ENCODE data around the gene IL1RAPL1.
"Not testable (repeated sequence)": the region's sequence is repeated elsewhere in the genome, so short reads cannot be mapped to it uniquely, and the experiment has no call there.

Gene IL1RAPL1

DNA sequence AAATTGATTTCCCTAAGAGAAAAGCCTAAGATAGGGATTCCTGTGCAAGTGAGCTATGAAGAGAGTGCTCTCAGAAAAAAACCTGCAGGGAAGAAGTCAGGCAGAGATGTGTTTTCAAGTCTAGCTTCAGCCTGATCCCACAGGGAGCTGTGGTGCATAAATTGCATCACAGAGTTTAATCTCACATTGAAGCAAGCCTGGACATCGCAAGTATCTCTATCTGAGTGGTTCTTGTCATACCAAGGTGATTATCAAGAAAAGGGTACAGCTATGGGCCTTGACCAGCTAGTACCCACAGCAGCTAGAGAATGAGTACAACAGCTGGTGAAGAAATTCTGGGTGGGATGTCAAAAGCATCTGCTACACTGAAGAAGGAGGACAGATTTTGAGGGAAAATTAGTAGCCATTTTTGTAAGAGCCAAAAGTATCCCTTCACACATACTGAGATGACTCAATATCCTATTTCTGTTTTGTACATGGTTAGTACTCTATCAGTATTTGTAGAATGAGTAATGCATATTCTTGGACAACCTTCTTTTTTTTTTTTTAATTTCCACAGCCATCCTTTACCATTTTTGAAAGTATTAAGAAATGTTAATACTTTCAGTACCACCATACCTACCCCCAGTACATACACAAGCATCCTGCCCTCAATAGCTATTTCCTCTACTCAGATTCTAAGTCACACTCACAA, 708.9 kb downstream of the IL1RAPL1 start:
- no peak for DNase-seq

DNA sequence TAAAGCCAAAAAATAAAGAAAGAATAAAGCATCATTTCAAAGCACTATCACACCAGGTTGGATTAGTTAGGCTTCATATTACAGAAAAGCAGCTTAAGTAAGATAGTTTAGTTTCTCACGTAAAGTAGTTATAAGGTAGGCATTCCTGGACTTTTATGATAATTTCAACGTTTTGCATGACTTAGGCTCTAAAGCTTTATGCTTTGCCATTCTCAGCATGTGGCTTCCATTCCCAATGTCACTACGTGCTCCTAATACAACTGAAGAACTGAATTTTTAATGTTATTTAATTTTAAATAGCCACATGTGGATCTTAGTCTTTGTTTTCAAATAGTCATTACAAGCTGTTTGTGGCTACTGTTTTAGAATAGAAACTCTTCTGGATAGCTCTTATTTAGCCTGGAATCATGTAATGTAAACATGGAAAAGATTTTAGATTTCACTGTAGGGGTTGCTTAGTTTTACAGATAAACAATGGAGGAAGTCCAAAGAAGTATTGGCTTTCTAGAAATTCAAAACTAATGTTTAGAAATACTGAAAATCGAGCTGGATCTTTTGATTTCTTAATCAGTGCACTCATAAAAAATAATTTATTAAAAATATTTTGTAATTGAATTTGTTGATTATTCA, 710.0 kb downstream of the IL1RAPL1 start:
- DNase-seq, result no peak

DNA sequence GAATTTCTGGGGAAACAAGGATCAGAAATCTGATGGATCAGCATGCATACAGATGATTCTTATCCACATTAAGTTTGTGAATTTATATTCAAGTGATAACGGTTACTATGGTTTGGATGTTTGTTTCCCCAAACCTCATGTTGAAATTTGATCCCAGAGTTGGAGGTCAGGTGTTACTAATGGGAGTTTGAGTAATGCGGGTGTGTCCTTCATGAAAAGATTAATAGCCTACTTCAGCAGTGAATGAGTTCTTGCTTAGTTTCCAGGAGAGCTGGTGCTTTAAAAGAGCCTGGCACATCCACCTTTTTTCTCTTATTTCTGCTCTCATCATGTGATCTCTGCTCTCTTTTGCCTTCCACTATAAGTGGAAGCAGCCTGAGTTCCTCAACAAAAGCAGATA, 712.4 kb downstream of the IL1RAPL1 start:
- DNase-seq, result no peak

DNA sequence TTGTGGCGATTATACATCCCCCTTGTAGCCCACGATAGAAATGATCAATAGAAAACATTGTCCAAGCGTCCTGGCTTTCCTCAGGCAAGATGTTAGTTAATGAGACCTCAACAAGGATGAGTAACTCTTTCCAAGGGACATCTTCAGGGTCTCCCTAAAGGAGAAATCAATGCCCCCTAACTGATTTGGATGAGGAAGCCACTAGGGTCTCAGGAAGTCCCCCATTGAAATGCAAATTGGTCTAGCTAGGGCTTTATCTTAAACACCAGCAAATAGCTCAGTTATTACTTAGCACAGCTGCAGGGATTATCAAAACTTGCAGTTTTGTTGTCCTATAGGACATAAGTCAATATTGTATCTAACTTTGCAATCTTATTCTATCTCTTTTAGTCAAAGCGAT, 721.5 kb downstream of the IL1RAPL1 start:
- no peak for DNase-seq

DNA sequence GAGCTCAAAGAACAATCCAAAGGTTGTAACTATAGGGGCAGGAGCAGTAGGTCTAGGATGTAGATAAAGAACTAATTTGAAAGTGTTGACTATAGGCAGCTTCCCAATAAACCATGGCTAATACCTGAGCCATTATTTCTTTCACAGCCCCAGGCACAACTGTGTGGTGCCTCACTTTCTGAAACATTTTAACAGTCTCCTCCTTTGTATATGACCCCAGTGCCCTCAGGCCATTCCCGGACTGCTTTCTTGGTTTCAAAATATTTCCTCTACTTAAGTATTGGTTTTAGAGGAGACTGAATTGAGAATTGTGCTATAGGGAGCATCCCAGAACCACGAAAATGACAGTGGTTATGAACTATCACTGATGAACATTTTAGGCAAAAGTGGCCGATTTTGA, 728.7 kb downstream of the IL1RAPL1 start:
- no peak for DNase-seq

DNA sequence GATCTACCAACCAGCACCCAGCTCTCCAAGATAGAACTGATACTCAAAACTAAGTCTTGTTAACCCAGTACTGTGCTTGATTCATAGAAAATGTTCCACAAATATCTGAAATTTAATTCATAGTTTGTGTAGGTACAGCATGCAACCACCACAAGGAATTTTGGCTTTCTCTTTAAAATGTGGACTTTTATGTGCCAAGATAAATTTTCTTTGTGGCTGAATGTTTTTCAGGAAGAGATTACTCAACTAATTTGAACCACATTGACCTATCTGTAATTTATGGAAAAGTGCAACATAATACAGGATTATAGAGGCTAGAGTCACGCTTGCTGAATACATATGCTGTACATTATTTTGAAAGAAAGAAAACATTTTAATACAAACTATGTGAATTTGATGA, 730.8 kb downstream of the IL1RAPL1 start:
- no peak for DNase-seq

DNA sequence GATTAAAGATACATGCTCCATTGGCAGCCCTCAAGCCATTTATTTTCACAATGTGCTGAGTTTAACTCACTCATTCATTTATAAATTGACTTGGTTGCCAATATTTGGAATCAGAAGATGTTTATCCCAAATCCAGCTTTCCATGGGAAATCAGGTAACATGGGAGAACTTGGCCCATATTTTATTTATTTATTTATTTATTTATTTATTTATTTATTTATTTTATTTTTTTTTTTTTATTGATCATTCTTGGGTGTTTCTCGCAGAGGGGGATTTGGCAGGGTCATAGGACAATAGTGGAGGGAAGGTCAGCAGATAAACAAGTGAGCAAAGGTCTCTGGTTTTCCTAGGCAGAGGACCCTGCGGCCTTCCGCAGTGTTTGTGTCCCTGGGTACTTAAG, 745.2 kb downstream of the IL1RAPL1 start:
- DNase-seq, result not testable (repeated sequence)

DNA sequence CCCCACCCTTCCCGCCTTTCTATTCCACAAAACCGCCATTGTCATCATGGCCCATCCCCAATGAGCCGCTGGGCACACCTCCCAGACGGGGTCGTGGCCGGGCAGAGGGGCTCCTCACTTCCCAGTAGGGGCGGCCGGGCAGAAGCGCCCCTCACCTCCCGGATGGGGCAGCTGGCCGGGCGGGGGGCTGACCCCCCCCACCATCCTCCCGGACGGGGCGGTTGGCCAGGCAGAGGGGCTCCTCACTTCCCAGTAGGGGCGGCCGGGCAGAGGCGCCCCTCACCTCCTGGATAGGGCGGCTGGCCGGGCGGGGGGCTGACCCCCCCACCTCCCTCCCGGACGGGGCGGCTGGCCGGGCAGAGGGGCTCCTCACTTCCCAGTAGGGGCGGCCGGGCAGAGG, 745.8 kb downstream of the IL1RAPL1 start:
- DNase-seq, result not testable (repeated sequence)

DNA sequence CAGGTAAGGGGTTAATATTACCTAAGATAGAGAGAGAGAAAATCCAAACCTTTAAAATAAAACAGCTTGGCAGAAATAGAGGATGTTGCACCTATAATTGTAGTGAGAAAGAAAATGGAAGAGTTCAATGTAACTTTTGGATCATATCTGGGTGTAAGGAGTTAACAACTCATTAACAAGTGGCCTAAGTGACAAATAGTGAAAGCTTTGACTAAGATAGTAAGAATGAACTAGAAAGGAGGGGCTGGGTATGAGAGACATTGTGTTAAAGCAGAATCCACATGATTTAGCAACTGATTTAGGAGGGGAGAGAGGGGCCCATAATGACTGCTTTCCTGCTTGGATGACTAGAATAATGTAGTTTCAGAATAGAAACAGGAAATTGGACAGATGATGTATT, 761.0 kb downstream of the IL1RAPL1 start:
- no peak for DNase-seq

DNA sequence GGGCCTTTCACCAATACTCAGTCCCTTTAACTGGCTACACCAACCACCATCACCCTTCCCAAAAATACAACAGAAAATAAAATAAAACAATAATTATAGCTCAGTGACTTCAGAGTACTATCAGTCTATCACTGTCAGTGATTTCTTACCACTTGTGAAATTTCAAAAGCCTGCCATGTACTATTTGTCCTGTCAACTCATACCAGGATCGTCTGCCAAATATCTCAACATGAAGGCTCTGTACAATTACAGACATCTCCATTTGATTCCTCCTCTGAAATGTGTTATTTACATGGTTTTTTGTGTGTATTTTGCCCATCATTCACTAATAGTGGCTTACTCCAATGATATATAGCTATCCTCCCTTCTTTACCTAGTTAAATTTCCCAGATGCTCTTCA, 772.0 kb downstream of the IL1RAPL1 start:
- DNase-seq, result no peak

DNA sequence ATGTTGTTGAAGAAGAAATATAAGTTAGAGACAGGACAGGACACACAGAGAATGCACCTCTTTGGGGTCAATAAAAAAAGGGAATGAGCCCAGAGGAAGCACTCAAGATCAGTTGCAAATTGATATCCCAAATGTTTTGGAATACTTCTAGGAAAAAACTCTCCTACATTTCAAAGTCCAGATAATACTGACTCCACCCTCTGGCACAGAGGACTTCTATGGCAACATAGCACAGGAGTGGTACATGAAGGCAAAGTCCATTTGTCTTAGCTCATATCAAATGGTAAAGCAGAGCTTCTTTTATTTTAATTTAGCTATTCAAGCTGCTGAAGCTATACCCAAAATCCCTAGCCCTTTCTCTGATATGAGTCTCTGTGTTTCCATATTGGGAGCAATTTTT, 787.5 kb downstream of the IL1RAPL1 start:
- DNase-seq, result not testable (repeated sequence)

DNA sequence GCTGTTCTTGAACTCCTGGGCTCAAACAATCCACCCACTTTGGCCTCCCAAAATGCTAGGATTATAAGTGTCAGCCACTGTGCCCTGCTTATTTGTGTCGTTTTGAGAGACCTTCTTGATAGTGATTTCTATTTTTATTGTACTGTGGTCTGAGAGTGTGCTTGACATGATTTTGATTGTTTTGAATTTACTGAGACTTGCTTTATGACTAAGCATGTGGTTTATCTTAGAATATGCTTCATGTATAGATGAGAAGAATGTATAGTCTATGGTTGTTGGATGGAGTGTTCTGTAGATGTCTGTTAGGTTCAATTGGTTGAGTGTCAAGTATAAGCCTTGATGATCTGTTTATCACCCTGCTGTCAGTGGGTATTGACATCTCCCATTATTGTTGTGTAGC, 789.3 kb downstream of the IL1RAPL1 start:
- DNase-seq, result no peak

DNA sequence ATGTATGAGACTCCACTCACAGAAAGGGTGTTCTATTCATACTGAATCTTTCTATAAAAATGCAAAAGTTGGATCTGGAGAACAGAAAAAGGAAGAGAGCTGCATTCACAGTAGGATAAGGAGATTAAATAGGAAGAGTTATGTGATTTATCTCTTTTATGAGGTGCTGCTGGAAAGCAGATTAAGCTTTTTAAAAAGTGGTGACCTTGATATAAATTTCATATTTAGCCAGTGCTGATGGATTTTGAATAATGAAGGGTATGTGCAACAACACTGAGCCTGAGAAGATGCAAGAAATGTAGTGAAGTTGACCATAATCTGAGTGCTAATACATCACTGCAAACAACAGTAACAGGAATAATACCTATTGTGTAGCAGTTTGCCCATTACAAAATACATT, 795.6 kb downstream of the IL1RAPL1 start:
- no peak for DNase-seq

DNA sequence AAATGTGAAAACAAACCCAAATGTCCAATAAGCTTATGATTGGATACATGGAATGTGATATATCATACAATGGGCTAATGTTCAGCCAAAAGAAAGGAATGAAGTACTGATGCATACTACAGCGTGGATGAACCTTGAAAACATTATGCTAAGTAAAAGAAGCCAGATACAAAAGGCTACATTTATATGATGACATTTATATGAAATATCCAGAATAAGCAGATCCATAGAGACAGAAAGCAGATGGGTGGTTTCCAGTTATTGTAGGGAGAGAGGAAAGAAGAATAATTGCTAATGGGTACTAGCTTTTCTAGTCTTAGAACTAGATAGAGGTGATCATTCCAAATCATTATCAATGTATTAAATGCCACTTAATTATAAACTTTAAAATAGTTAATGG, 801.3 kb downstream of the IL1RAPL1 start:
- no peak for DNase-seq

DNA sequence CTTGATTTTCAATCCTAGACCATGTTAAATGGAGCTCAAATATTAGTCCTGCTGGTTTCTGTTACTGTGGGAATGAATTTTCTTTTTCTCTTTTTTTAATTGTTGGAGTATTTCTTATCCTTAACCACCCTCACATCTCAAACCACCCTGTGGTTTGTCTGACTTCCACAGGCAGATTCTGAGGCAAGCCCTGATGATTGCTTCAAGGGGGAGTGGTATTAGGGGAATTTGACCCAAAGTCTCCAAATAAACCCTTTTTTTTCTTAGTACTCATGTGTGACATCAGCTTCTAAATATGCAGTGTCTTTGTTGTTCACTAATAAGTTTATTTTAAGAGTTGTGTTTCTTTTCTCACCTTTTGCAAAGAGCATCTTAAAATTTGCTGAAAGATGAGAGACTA, 810.3 kb downstream of the IL1RAPL1 start:
- DNase-seq, result no peak

DNA sequence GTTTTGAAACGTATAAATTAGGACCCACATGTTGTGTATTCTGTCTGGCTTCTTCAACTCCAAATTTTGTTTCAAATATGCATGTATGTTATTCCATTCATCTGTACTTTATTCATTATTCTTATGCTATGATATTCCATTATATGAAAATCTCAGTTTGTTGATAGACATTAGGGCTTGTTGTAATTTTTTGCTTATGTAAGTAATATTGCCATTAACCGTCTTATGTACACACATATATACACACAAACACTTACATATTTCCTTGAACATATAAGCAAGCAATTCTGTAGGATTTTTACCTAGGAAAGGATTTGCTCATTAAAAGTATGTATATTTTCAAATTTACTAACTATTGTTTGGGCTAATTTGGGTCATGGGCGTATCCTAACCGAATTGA, 820.1 kb downstream of the IL1RAPL1 start:
- no peak for DNase-seq

DNA sequence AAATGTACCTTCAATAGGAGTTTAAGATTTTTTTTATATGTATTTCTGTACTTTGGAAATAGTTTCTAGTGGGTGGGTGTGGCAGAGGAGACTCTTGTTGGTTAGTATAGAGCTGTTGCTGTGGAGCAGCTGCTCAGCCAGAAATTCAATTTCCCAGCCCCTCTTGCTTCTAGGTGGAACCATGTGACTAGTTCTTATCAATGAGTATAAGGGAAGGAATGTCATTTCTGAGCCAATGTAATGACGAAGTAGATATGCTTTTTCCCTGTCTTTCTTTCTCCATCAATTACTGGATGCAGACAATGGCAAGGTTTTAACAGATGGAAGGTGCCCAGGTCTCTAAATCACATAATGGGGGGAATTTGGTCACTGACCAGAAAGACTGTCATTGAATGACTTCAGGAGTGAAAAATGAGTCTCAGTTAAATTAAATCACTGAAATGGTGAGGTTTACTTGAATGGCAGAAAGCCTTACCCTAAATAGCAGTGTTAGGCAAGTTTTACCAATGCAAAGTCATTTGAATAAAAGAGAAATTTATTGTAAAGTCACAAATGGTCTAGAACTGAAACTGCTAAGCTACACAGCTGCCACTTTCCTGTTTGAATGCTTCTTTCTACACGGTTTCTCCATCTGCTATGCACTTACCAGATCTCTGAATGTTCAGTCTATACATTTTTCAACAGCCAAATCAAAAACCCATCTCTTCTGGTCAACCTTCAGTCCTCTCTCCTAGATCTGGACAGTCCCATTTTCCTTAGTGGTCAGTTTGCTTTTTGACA, 832.7 kb downstream of the IL1RAPL1 start:
- no peak for DNase-seq

DNA sequence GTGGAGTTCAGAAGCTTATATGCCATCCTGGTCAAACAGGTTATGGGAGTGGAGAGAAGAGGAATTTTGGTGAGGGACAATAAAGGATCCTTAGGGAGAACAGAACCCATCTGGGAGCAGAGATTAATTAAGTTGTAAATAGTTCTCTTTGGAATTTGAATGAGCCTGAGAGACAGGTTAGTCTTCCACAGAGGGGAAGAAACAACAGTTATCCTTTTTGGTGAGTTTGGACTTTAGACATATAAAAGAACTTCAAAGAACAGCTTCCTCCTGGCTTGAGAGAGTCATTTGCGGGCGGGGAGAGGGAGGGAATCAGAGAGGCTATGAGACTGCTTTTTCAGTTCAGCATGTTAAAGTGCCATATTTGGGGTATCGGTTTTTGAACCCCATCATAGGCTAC, 834.8 kb downstream of the IL1RAPL1 start:
- no peak for DNase-seq

DNA sequence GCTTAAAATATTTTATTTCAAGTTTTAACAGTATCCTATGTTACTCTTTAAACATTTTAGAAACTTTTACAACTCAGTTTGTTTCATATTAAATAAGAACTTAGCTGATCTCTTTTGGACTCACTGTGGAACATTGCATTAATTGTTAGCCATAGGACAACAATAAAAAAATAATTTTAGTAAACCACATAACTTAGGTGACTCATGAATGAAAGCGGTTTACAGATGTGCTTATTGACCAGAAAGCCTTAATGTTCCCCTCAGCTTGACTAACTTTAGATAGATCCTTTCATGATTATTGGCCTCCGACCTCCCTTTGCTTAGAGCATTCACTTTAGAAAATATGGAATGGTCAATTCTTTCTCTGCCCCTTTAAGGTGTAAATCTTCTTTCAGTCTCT, 844.6 kb downstream of the IL1RAPL1 start:
- DNase-seq, result no peak

DNA sequence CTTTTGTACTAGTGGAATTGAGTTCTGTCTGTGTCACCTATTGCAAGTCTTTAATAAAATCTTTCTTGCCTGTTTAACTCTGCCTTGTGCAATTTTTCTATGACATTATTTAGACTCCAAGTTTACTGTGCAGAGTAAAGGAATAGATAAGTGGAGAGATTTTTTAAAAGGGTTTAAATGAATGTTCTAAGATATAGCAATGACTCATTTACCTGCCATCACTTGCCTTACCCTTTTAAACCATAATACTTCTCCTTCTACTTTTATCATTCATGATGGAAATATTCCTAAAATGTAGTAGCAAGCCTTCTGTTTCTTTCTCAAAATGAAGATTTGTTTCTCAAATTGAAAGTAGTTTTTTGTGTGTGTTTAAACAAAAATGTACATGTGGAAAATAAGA, 845.3 kb downstream of the IL1RAPL1 start:
- no peak for DNase-seq

DNA sequence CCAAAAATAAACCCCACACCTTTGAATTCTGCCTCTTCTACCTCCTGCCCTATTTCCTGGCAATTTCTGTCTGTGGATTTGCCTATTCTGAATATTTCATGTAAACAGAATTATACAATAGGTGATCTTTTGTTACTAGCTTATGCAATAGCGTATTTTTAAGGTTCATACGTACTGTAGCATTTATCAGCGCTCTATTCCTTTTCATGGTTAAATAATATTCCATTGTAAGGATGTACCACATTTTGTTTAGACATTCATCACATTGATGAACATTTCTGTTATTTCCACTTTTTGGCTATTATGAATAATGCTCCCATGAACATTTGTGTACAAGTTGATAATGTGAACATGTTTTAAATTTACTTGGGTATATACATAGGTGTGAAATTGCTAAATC, 847.7 kb downstream of the IL1RAPL1 start:
- no peak for DNase-seq

DNA sequence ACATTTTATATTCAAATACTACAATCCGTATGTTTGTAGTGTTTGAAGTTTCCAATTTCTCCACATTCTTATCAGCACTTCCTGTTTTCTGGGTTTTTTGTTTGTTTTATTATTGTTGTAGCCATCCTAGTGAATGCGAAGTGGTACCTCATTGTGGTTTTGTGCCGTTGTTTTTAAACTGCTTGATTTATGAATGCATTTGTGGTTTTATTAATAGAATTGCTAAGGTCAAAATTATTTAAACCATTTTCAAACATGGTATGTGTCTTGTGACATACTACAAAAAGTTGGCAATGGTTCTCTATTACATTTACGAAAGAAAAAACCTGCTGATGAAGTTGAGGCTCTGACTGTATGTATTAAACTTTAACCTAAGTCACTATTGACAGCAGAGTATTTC, 848.1 kb downstream of the IL1RAPL1 start:
- DNase-seq, result no peak

DNA sequence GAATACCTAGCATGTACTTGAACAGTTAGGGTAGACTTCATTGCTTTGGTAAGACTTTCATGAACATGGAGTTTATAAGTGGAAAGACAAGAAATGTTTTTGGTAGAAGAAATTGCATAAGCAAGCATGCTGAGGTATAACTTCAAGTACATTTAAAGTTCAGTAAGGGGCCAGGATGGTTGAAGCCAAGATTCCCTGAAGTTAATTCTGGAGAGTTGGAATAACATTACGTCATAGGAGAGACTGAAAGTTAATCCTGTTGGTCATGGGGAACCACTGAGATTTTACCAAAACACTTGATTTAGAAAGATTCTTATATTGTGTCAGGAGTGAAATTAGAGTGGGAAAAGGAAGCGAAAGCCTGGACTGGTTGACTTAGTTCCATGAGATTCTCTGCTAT, 860.6 kb downstream of the IL1RAPL1 start:
- DNase-seq, result no peak

DNA sequence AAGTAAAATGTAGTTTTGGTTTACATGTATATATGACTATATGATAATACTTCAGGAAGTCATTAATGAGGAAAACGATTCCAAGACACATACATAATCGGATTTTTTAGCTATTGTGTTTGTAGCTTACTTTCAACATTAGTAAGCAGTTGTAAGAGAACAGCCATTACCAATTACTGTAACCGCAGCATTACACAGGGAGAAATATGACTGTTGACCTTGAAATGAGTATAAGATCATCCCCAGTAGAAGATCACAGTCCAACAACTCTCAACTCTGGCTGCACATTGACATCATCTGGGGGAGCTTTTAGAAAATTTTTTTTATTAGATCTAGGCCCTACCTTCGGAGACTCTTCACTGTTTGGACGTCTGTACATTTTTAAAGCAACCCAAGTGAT, 866.1 kb downstream of the IL1RAPL1 start:
- DNase-seq, result no peak

Data from CD4-positive, alpha-beta T cell treated with Interleukin-1 beta for 1 hour (primary cell).